Measurements from ENCODE around the gene ADAMTS1. TPM values are rescaled to one million over a fixed set of nuclear protein-coding genes. Genes with fewer than 3 reads are reported as not detected.
A peak's percentile ranks its signal among the peaks of the same experiment; 100 is the strongest.

Gene ADAMTS1
- total and polyA plus RNA-seq, 2 of the 4 experiments (the other 2 are of a cell fraction) = 116 to 317 TPM

- no CpG with 5 or more reads among the region's 4 CpGs for whole genome bisulfite sequencing, 2 experiments (ENCODE audit: extremely low coverage in 2 of 2, insufficient read length in 1 of 2)
These were observed 36.5 kb upstream of the ADAMTS1 start for GRCh38 chr21:26881504-26882228.

More at GRCh38 chr21:26881504-26882228, 36.5 kb upstream of the ADAMTS1 start:
- no peaks in the 10 kb centered on the region for H3K36me3 ChIP-seq (ENCODE audit: control insufficient read depth, insufficient read depth, low read length)
- peak overlapping the region; percentile 39; the same call in 1 of the 2 replicates for H2BK120ac ChIP-seq (ENCODE audit: low read depth, low read length)
- intact Hi-C loops (cut with micrococcal nuclease) (loop anchor here (1.0 to 5.0 kb wide), 3 partner anchors 86 to 820 kb away; partner anchors contain the start of gene ADAMTS5), dilution Hi-C loops (cut with HindIII; ENCODE audit: low sequenced_read_pairs, unreplicated experiment) (no loop called here), in situ Hi-C loops (cut with MboI; ENCODE audit: low sequenced_read_pairs) (no loop called here)
- no peaks in the 10 kb centered on the region for H3K9me3 ChIP-seq (ENCODE audit: control insufficient read depth, insufficient read depth, low read length)
- ChIA-PET POLR2A (ENCODE audit: unreplicated experiment) (no interaction called here), CTCF (interaction anchor here (0.6 to 3.6 kb wide), 6 partner anchors 8 to 767 kb away, joined by 3 to 13 read pairs (median 3); no protein-coding TSS in a partner anchor)
- no peak overlapping the region; the same call in 1 of the 2 replicates for H3K14ac ChIP-seq (replicated peaks; ENCODE audit: low read depth, low read length)
- H2AK5ac ChIP-seq (ENCODE audit: low read depth, low read length) = no peak overlapping the region
- peak overlapping the region; percentile 57 for H3K18ac ChIP-seq (ENCODE audit: low read depth, low read length)
- DNase-seq (peak; percentile 39), ATAC-seq (ENCODE audit: low read depth) (peak; percentile 53; the same call in 1 of the 2 replicates)
- no TSS peak for BruUV-seq (replicated peaks)
- H2BK5ac ChIP-seq (ENCODE audit: low read depth, low read length, poor library complexity, severe bottlenecking) = no peak overlapping the region
- H3K56ac ChIP-seq (ENCODE audit: extremely low read depth, insufficient read depth, low read length) = no peak overlapping the region
- H4K20me1 ChIP-seq (ENCODE audit: insufficient read depth, low read length) = no peaks in the 10 kb centered on the region
- no peak overlapping the region for H3K4me3 ChIP-seq (ENCODE audit: insufficient read depth, low read depth, low read length)
- no peak overlapping the region for H2AK9ac ChIP-seq (replicated peaks; ENCODE audit: low read depth, low read length, poor library complexity)
- H3K4me1 ChIP-seq (ENCODE audit: control insufficient read depth, insufficient read depth, low read length) = no peaks in the 10 kb centered on the region; the same call in 1 of the 2 replicates
- no peak overlapping the region for H3K4me2 ChIP-seq (ENCODE audit: low read depth, low read length)
- TF ChIP-seq, protein P1, sequence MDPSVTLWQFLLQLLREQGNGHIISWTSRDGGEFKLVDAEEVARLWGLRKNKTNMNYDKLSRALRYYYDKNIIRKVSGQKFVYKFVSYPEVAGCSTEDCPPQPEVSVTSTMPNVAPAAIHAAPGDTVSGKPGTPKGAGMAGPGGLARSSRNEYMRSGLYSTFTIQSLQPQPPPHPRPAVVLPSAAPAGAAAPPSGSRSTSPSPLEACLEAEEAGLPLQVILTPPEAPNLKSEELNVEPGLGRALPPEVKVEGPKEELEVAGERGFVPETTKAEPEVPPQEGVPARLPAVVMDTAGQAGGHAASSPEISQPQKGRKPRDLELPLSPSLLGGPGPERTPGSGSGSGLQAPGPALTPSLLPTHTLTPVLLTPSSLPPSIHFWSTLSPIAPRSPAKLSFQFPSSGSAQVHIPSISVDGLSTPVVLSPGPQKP (IDR thresholded peaks at IDR 0.05; ENCODE audit: borderline replicate concordance, low read depth, low read length) = no peak
- no peak for TF ChIP-seq CHD1 (IDR thresholded peaks at IDR 0.05; ENCODE audit: low read depth, low read length)
- TF ChIP-seq SMC3 (IDR thresholded peaks at IDR 0.05; ENCODE audit: low read depth, low read length) = peak; percentile 70
- TF ChIP-seq, protein P2, sequence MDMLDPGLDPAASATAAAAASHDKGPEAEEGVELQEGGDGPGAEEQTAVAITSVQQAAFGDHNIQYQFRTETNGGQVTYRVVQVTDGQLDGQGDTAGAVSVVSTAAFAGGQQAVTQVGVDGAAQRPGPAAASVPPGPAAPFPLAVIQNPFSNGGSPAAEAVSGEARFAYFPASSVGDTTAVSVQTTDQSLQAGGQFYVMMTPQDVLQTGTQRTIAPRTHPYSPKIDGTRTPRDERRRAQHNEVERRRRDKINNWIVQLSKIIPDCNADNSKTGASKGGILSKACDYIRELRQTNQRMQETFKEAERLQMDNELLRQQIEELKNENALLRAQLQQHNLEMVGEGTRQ (IDR thresholded peaks at IDR 0.05; ENCODE audit: low read depth, low read length) = no peak
- no peak for TF ChIP-seq NFE2L2 (IDR thresholded peaks at IDR 0.05; ENCODE audit: low read depth, low read length)
- no peak for TF ChIP-seq MAZ (IDR thresholded peaks at IDR 0.05; ENCODE audit: borderline replicate concordance, low read depth, low read length)
- peak; percentile 66 for TF ChIP-seq RAD21 (IDR thresholded peaks at IDR 0.05; ENCODE audit: low read length)
- TF ChIP-seq, protein P3, sequence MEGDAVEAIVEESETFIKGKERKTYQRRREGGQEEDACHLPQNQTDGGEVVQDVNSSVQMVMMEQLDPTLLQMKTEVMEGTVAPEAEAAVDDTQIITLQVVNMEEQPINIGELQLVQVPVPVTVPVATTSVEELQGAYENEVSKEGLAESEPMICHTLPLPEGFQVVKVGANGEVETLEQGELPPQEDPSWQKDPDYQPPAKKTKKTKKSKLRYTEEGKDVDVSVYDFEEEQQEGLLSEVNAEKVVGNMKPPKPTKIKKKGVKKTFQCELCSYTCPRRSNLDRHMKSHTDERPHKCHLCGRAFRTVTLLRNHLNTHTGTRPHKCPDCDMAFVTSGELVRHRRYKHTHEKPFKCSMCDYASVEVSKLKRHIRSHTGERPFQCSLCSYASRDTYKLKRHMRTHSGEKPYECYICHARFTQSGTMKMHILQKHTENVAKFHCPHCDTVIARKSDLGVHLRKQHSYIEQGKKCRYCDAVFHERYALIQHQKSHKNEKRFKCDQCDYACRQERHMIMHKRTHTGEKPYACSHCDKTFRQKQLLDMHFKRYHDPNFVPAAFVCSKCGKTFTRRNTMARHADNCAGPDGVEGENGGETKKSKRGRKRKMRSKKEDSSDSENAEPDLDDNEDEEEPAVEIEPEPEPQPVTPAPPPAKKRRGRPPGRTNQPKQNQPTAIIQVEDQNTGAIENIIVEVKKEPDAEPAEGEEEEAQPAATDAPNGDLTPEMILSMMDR (conservative IDR thresholded peaks at IDR 0.05; ENCODE audit: low read depth, low read length) = peak; percentile 48
- no peak overlapping the region; the same call in 1 of the 2 replicates for H3K9ac ChIP-seq (ENCODE audit: low read depth, low read length)
- H3K23ac ChIP-seq (ENCODE audit: low read depth, low read length) = no peak overlapping the region
- H3K27ac ChIP-seq (ENCODE audit: insufficient read depth, low read length) = no peak overlapping the region
- H2BK15ac ChIP-seq (ENCODE audit: low read depth, low read length) = 0 out of 3 replicates have a peak overlapping the region, but pooled peaks have one; percentile 14
- no peak overlapping the region for H4K5ac ChIP-seq (ENCODE audit: low read depth, low read length)
- H3K4ac ChIP-seq (ENCODE audit: low read depth, low read length) = no peak overlapping the region
- no peak overlapping the region for H2AFZ ChIP-seq (replicated peaks; ENCODE audit: low read length, poor library complexity)
- no peaks in the 10 kb centered on the region for H3K79me1 ChIP-seq (ENCODE audit: low read depth in 1 of 2, low read length in 2 of 2)
- no peak overlapping the region for H2BK20ac ChIP-seq (ENCODE audit: low read depth, low read length)
- peak overlapping the region in 1 of 2 experiments; percentile 81; a peak in 1 of 4 replicates for H4K8ac ChIP-seq (ENCODE audit: low read depth in 2 of 2, low read length in 2 of 2)
- H3K9me1 ChIP-seq (ENCODE audit: insufficient read depth, low read length) = no peaks in the 10 kb centered on the region
- H4K91ac ChIP-seq (ENCODE audit: insufficient read depth, low read depth, low read length) = peak overlapping the region; percentile 55; the same call in 1 of the 2 replicates
- H3K27me3 ChIP-seq (ENCODE audit: control insufficient read depth, insufficient read depth, low read length) = no peaks in the 10 kb centered on the region
